NCI-H2227 (cell line): ENCODE data around the gene CLDN6.
A peak's percentile ranks its signal among the peaks of the same experiment; 100 is the strongest.
"Not testable (repeated sequence)": the region's sequence is repeated elsewhere in the genome, so short reads cannot be mapped to it uniquely, and the experiment has no call there.

Experiments
- DNase-seq: peaks from one replicate; lab custom pipeline; 2025; ENCODE audit not compliant: unreplicated experiment; lab: John Stamatoyannopoulos, UW

Gene CLDN6

DNA sequence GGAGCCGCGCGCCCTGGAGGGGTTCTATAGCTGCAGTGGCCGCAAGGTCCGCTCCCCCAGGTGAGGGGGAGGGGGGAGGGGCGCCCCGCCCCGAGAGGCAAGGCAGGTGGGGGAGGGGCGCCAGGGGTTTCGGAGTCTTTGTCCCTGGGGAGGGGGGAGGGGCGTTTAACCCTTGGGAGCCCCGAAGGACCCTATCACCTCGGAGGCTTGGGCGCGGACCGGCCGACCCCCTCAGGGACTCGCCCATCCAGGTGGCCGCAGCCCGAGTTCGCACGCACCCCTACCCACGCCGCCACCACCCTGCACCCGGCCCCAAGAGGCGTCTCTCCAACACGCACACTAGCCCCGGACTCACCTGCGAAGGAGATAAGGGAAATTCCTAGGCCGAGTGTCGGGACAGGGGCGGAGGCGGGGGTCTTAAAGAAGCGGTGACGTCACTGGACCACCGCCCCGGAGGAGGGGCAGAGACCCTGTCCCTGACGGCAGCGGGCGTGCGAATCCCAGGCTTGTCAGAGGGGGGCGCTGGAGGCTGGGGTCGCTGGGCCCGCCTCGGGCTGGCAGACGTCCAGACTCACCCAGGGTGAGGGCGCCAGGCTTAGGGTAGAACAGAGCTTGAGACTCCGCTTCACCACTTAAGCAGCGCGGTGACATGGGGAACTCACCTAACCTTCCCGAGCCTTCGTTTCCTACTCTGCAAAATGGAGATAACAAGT is at the start of gene CLDN6:
Gene CLDN6 (minus strand): TSS at position 390 of the 713 bp plus-strand sequence. CDS start 2,162 bp downstream, outside the sequence.
- DNase-seq, result no peak

DNA sequence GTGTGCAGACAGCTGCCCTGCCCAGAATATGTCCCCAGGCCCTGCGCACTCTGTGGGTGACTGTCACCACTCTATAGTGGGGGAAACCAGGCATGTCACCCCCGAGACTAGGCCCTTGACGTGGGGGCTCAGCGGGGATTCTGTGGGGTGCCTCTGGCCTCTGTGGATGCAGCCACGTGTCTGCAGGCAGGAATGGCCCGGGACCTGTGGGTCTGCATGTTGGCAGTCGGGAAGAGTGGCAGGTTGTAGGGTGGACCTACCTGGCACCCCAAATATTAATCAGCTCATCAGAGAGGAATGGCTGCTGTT is 48.4 kb upstream of the CLDN6 start:
- no peak for DNase-seq

GRCh38 chr16:3065742-3066439 is 47.9 kb upstream of the CLDN6 start:
- DNase-seq, result no peak

GRCh38 chr16:3065069-3065741 is 47.2 kb upstream of the CLDN6 start, which contains the start of gene IL32:
IL32 (plus strand) TSS chr16:3065640; CDS start chr16:3065812, 172 bp downstream.
- no peak for DNase-seq

DNA sequence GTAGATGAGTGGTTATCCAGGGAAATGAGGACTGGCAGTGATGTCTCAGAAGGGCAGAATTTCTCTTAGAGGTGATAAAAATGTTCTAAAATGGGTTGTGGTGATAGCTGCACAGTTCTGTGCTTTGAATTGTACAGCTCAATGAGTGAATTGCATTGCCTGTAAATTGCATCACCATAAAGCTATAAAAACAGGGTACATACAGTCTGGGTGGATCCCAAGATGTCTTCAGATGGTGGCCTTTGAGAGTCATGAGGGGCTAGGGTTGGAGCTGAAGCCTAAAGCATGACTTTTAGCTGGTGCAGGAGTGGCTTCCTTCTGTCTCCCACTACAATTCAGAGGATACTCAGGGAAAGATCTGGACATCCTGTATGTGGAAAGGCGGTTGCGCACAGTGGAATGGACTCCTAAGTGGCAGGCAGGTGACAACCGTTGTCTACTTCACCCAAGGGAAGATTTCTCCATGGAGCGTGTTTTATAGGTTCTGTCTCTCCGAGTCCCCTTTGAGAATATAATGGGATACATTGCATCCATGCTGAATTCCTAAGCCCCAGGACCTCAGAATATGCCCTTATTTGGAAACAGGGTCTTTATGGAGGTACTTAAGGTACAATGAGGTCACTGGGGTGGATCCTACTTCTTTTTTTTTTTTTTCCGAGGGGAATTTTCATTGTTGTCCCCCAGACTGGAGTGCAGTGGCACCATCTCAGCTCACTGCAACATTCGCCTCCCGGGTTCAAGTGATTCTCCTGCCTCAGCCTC is 45.8 kb upstream of the CLDN6 start:
- no peak for DNase-seq

DNA sequence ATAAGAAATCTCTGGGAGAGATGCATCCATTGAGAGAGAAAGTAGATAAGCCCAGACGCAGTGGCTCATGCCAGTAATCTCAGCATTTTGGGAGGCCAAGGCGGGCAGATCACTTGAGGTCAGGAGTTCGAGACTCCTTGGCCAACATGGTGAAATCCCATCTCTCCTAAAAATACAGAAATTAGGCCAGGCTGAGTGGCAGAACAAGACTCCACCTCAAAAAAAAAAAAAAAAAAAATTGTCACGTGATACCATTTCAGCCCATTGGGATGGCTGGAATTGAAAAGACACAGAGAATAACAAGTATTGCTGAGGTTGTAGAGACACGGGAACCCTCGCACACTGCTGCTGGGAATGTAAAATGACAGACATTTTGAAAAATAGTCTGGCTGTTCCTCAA is 44.6 kb upstream of the CLDN6 start:
- no peak for DNase-seq

- DNase-seq, result no peak
Observed at GRCh38 chr16:3060339-3061127, 42.5 kb upstream of the CLDN6 start.

DNA sequence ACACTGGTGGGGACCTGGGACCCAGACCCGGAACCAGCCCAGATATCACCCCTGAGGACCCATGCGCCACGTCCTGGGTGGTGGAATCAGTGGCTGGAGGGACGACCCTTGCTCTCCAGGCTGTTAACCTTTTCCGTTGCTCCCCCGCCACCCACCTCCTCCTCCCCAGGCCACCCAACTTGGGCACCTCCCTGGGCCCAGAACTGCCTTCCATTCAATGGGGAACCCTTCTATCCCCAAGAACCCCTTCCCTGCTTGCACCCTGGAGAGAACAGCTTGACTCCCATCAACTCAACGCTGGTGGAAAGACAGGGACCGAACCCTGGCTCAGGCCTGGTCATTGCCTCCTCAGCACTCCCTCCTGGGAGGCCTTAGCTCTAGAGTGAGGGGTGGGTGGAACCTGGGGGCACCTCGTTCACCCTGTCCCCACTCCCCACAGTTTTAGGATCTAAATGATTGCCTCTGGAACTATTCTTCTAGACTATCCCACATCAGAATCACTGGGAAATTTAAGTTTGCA is 41.8 kb upstream of the CLDN6 start:
- no peak for DNase-seq

- peak; percentile 93 for DNase-seq
Observed at GRCh38 chr16:3059041-3059722, 41.2 kb upstream of the CLDN6 start.

- DNase-seq, result peak; percentile 61
Observed at GRCh38 chr16:3058139-3059030, 40.4 kb upstream of the CLDN6 start.

GRCh38 chr16:3057181-3058138 is 39.5 kb upstream of the CLDN6 start:
- DNase-seq, result no peak

DNA sequence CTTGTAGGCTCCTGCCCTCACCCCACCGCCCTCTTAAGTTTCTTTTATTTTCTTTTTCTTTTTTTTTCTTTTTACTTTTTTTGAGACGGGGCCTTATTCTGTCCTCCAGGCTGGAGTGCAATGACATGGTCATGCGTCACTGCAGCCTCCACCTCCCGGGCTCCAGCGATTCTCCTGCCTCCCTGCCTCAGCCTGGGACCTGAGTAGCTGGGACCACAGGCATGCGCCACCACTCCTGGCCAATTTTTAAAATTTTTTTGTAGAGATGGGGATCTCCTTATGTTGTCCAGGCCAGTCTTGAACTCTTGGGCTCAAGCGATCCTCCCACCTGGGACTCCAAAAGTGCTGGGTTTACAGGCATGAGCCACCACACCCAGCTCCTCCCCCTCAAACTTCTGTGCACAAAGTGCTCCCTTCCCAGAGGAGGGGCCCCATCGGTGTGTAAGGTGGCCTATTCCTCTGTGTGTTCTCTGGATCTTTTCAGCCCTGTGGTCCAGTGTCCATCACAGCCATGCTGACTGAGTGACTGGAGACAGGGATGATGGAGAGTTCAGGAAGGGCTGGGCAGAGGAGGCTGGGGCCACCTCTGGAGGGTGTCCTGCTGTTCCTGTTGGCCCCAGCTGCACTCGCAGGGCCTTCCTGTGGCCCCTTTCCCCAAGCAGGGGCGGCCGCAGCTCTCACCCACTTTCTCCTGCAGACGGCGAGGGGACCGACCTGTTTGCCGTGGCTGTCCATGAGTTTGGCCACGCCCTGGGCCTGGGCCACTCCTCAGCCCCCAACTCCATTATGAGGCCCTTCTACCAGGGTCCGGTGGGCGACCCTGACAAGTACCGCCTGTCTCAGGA is 38.6 kb upstream of the CLDN6 start:
- no peak for DNase-seq

DNA sequence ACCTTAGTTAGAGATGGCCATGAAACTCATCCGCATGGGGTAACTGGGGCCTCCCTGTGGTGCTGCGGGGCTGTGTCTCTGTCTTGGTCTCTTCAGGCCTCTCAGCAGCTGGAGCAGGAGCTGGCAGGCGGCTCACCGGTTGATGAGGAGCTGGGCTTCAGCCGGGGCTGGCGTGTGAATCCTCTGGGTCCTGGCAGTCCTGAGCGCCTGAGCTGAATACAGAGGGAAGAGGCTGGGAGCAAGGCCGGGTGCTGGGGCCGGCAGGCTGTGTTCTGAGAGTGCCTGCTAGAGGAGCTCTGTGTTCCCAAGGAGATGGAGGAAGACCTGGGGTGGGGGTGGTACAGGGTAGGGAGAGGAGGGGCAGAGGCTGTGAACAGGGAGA is 37.7 kb upstream of the CLDN6 start:
- not testable (repeated sequence) for DNase-seq

DNA sequence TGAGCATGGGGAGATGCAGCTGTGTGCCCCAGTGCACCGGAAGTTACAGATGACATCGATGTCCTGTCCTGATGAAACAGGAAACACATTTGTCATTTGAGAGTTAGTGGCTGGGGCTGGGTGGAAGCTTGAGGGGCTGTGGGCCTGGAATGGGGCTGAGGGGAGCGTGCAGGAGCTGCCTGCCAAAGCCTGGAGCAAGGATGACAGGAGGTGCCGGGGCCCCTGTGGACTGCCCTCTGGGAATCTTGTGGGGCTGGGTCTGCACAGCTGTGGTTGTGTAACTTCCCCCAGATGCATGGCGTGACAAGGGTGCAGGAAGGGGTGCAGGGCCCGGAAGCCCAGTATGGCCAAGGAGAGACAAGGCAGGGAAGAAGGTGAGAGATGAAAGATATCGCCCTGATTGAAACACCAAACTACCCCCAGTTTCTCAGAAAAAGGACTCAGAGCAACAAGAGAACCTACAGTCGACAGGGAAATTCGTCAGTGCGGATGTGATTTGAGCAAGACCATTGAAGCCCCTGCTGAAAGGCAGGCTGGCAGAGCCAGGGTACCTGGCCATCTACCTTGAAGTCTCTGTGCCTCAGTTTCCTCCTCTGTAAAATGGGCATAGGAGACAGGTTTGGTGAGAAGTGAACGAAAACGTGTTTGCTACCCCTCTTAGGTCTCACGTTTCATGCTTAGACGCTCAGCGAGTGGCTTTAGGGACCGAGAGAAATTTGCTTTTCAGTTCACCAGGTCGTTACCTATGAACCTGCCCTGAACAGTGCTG is 37.2 kb upstream of the CLDN6 start:
- no peak for DNase-seq

DNA sequence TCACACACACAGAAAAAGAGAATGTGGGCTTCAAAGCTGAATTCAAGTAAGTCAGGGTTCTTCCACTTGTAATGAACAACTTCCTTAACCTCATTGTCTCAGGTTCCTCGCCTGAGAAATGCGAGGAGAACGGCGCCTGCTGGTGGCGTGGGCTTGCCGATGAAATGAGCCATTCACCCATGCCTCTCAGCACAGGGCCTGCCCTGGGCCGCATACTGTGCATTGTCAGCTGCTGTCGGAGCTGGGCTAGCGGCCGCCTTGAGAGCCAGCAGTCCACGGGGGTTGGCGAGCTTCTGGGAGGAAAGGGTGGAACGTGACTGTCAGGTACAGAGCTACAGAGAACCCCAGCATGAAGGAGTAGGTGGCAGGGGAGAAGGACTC is 35.3 kb upstream of the CLDN6 start:
- not testable (repeated sequence) for DNase-seq
